Keratinocyte (primary cell): ENCODE measurements around the gene ANO9. TPM values are rescaled to one million over a fixed set of nuclear protein-coding genes. Genes with fewer than 3 reads are reported as not detected.

ENCODE experiments used
- DNase-seq: peaks from one replicate; pipeline ENCODE4 v3.0.0-alpha.2; 2011; ENCODE audit warnings: low read depth, missing footprints, low spot score
- FAIRE-seq: peaks from 2 replicates; lab custom pipeline; 2011; peaks lifted over from hg19 to GRCh38; lab: Jason Lieb, UNC
- H2AFZ ChIP-seq: 2 replicates; pipeline ENCODE4 v1.6.0; 2012; ENCODE audit warnings: low read length, control low read depth, inconsistent platforms; ENCODE audit not compliant: control insufficient read depth
- H3K27ac ChIP-seq: 2 replicates; pipeline ENCODE4 v1.5.1; 2011; ENCODE audit warnings: low read length; ENCODE audit not compliant: control insufficient read depth, insufficient read depth
- H3K27me3 ChIP-seq: 3 replicates; pipeline ENCODE4 v1.6.0; 2011; ENCODE audit warnings: low read length; ENCODE audit not compliant: control insufficient read depth, insufficient read depth; ENCODE audit errors: extremely low read depth
- H3K36me3 ChIP-seq, 2 experiments: 2 replicates in 1 of 2; 3 replicates in 1 of 2; pipeline ENCODE4 v1.5.1; 2011; ENCODE audit warnings: low read length in 2 of 2, mild to moderate bottlenecking in 1 of 2; ENCODE audit not compliant: control insufficient read depth in 2 of 2, insufficient read depth in 2 of 2; ENCODE audit errors: extremely low read depth in 1 of 2
- H3K4me1 ChIP-seq: 3 replicates; pipeline ENCODE4 v1.5.1; 2011; ENCODE audit warnings: low read length; ENCODE audit not compliant: control insufficient read depth, insufficient read depth; ENCODE audit errors: extremely low read depth
- H3K4me2 ChIP-seq: 3 replicates; pipeline ENCODE4 v1.6.0; 2011; ENCODE audit warnings: low read depth, low read length; ENCODE audit not compliant: control insufficient read depth, insufficient read depth; ENCODE audit errors: extremely low read depth
- H3K4me3 ChIP-seq, 3 experiments: fragments of 200-600 bp in 1 of 3; sonication (generic) in 1 of 3; 2 replicates in 2 of 3; 3 replicates in 1 of 3; pipeline ENCODE4 v1.5.1; 2011 to 2016; ENCODE audit warnings: low read length in 3 of 3, mild to moderate bottlenecking in 3 of 3, control low read depth in 2 of 3, inconsistent platforms in 1 of 3, low read depth in 1 of 3, mixed read lengths in 1 of 3, mixed run types in 1 of 3, moderate library complexity in 1 of 3; ENCODE audit not compliant: control insufficient read depth in 2 of 3, insufficient read depth in 2 of 3; ENCODE audit errors: extremely low read depth in 1 of 3
- H3K79me2 ChIP-seq: 2 replicates; pipeline ENCODE4 v1.6.0; 2012; ENCODE audit warnings: low read length; ENCODE audit not compliant: control insufficient read depth, insufficient read depth
- H3K9ac ChIP-seq: 3 replicates; pipeline ENCODE4 v1.6.0; 2011; ENCODE audit warnings: low read length; ENCODE audit not compliant: control insufficient read depth, insufficient read depth; ENCODE audit errors: extremely low read depth
- H3K9me1 ChIP-seq: 3 replicates; pipeline ENCODE4 v1.6.0; 2011; ENCODE audit warnings: low read length; ENCODE audit not compliant: control insufficient read depth, insufficient read depth; ENCODE audit errors: extremely low read depth
- H3K9me3 ChIP-seq: 2 replicates; pipeline ENCODE4 v1.5.1; 2012; ENCODE audit warnings: low read depth, low read length; ENCODE audit not compliant: control insufficient read depth
- H4K20me1 ChIP-seq: 3 replicates; pipeline ENCODE4 v1.6.0; 2011; ENCODE audit warnings: low read length; ENCODE audit not compliant: control insufficient read depth, insufficient read depth; ENCODE audit errors: extremely low read depth
- CTCF ChIP-seq, 3 experiments: IDR thresholded peaks in 1 of 3; conservative IDR thresholded peaks in 1 of 3; optimal IDR thresholded peaks in 1 of 3; 2 replicates in 2 of 3; 3 replicates in 1 of 3; pipeline versions ENCODE3 to v1.5.1; 2011; ENCODE audit warnings: low read length in 3 of 3, mild to moderate bottlenecking in 3 of 3, moderate library complexity in 2 of 3, control low read depth in 1 of 3, inconsistent platforms in 1 of 3; ENCODE audit not compliant: insufficient read depth in 2 of 3; ENCODE audit errors: extremely low read depth in 1 of 3
- EZH2 ChIP-seq: IDR thresholded peaks from one replicate; pipeline ENCODE4 v1.6.1; 2012; ENCODE audit warnings: inconsistent platforms, mild to moderate bottlenecking, low read length, moderate library complexity
- dilution Hi-C: fragments of 300-500 bp; cut with MboI; formaldehyde crosslinking; loops from one replicate; pipeline ENCODE4 v1.7.0; 2020; ENCODE audit warnings: low sequenced_read_pairs; ENCODE audit not compliant: extremely low pct_ligation_motif_present
- polyA plus RNA-seq, 5 experiments: library from polyadenylated mRNA; depleted of rRNA in 3 of 5; stranded (reverse) in 3 of 5; stranded (forward) in 1 of 5; unstranded in 1 of 5; fragments of >200 nt; gene quantifications; 1 replicate in 1 of 5; 2 replicates in 3 of 5; 3 replicates in 1 of 5; pipeline versions ENCODE4 v1.2.1 to v1.2.3, GENCODE V29; 2011 to 2012; ENCODE audit warnings: missing spikeins in 2 of 5, low read depth in 1 of 5, low replicate concordance in 1 of 5

Gene ANO9
- polyA plus RNA-seq, 1 donor (not counting 4 experiments of a cell fraction or from before 2014, with no cell fraction given) = 16.1 TPM

- peaks cover 43% of the 10 kb centered on the region for H3K79me2 ChIP-seq
- no peak overlapping the region for H3K4me3 ChIP-seq
- no peaks in the 10 kb centered on the region for H3K9me1 ChIP-seq
- TF ChIP-seq EZH2 = no peak
- no peak for TF ChIP-seq CTCF (optimal IDR thresholded peaks at IDR 0.05 in 1 of 3, IDR thresholded peaks at IDR 0.05 in 1 of 3, conservative IDR thresholded peaks at IDR 0.05 in 1 of 3; ENCODE audit: extremely low read depth in 1 of 3, insufficient read depth in 2 of 3, low read length in 3 of 3)
- H3K9ac ChIP-seq = no peak overlapping the region
- dilution Hi-C loops = no loop called here
- H3K9me3 ChIP-seq = no peaks in the 10 kb centered on the region
- peaks cover 25% of the 10 kb centered on the region for H4K20me1 ChIP-seq
- no peak overlapping the region for H2AFZ ChIP-seq
- no peak overlapping the region for H3K4me2 ChIP-seq
- H3K27me3 ChIP-seq = no peaks in the 10 kb centered on the region
- H3K4me1 ChIP-seq = peaks cover 16% of the 10 kb centered on the region
- H3K27ac ChIP-seq = no peak overlapping the region
- DNase-seq (no peak), FAIRE-seq (no peak)
- peaks cover 24 to 44% of the 10 kb centered on the region in 2 experiments for H3K36me3 ChIP-seq
Measured at GRCh38 chr11:400241-400689, 41.5 kb downstream of the ANO9 start.

- Histone ChIP-seq H2AFZ (no peak overlapping the region), H4K20me1 (peaks cover 20% of the 10 kb centered on the region), H3K27ac (no peak overlapping the region), H3K9me3 (no peaks in the 10 kb centered on the region), H3K4me1 (peaks cover 13% of the 10 kb centered on the region), H3K79me2 (peaks cover 48% of the 10 kb centered on the region), H3K4me3 (no peak overlapping the region), H3K9me1 (no peaks in the 10 kb centered on the region), H3K36me3 (peaks cover 19 to 42% of the 10 kb centered on the region in 2 experiments), H3K9ac (no peak overlapping the region), H3K27me3 (no peaks in the 10 kb centered on the region), H3K4me2 (no peak overlapping the region)
- dilution Hi-C loops = no loop called here
- FAIRE-seq (no peak), DNase-seq (no peak)
- TF ChIP-seq CTCF (optimal IDR thresholded peaks at IDR 0.05 in 1 of 3, IDR thresholded peaks at IDR 0.05 in 1 of 3, conservative IDR thresholded peaks at IDR 0.05 in 1 of 3; ENCODE audit: extremely low read depth in 1 of 3, insufficient read depth in 2 of 3, low read length in 3 of 3) (no peak), EZH2 (no peak)
Measured at GRCh38 chr11:399731-400211, 42.0 kb downstream of the ANO9 start.
